ENCODE results near the gene KYNU.

DNA sequence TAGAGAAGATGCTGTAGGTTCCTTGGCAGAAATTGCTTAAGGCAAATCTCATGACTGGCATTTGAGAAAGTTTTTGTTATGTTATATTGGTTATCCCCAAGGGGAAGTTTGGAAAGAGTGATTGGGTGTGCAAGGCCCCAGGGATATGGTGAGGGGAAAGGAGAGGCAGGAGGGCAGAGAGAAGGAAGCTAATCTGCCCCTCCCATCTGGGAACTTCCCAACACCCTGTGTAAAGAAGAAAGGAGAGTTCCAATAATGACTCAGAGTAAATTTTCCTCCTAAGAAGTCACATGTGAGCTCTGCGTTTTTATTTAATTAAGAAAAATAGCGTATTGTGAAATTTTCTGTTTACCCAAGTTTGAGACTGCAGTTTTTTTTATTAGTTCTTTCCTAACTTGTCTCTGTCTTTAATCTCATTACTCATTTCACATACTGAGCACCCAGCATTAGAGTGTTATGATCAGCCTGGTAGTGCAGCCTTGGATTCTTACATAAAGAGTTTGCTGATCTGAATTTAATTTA, 3.1 kb upstream of the KYNU start:
- TF ChIP-seq, protein P1, sequence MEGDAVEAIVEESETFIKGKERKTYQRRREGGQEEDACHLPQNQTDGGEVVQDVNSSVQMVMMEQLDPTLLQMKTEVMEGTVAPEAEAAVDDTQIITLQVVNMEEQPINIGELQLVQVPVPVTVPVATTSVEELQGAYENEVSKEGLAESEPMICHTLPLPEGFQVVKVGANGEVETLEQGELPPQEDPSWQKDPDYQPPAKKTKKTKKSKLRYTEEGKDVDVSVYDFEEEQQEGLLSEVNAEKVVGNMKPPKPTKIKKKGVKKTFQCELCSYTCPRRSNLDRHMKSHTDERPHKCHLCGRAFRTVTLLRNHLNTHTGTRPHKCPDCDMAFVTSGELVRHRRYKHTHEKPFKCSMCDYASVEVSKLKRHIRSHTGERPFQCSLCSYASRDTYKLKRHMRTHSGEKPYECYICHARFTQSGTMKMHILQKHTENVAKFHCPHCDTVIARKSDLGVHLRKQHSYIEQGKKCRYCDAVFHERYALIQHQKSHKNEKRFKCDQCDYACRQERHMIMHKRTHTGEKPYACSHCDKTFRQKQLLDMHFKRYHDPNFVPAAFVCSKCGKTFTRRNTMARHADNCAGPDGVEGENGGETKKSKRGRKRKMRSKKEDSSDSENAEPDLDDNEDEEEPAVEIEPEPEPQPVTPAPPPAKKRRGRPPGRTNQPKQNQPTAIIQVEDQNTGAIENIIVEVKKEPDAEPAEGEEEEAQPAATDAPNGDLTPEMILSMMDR (IDR thresholded peaks at IDR 0.05), result no peak
- TF ChIP-seq POLR2A (IDR thresholded peaks at IDR 0.05), result no peak
